SK-N-MC (cell line): ENCODE data around the gene CHRNB1.
A peak's percentile ranks its signal among the peaks of the same experiment; 100 is the strongest.

Source experiments
- DNase-seq: peaks from one replicate; pipeline ENCODE4 v3.0.0-alpha.2; 2011; ENCODE audit warnings: low read depth, low spot score
- H3K27ac ChIP-seq: fragments of 200-600 bp; sonication (generic); 2 replicates; pipeline ENCODE4 v1.5.1; 2016; ENCODE audit warnings: mixed run types
- H3K36me3 ChIP-seq: fragments of 200-600 bp; sonication (generic); 2 replicates; pipeline ENCODE4 v1.6.1; 2017; ENCODE audit warnings: antibody characterized with exemption, low read length, mixed read lengths; ENCODE audit not compliant: insufficient read depth
- H3K4me3 ChIP-seq: fragments of 200-600 bp; sonication (generic); 2 replicates; pipeline ENCODE4 v1.5.1; 2016
- H3K9ac ChIP-seq: fragments of 200-600 bp; sonication (generic); 2 replicates; pipeline ENCODE4 v1.8.0; 2017; ENCODE audit warnings: mixed run types, mixed read lengths; ENCODE audit not compliant: insufficient read length
- H3K9me3 ChIP-seq: fragments of 200-600 bp; sonication (generic); 2 replicates; pipeline ENCODE4 v1.6.1; 2017; ENCODE audit warnings: low read depth, mild to moderate bottlenecking, antibody characterized with exemption, low read length, moderate library complexity, mixed read lengths
- EZH2 ChIP-seq: fragments of 200-600 bp; sonication (generic); IDR thresholded peaks from one replicate; pipeline ENCODE4 v1.6.1; 2017; ENCODE audit warnings: antibody characterized with exemption
- FOXP2 ChIP-seq: optimal IDR thresholded peaks from 2 replicates; pipeline ENCODE3; 2011; ENCODE audit warnings: mild to moderate bottlenecking, moderate library complexity; ENCODE audit not compliant: insufficient read depth; ENCODE audit errors: extremely low read length, control extremely low read depth
- POLR2AphosphoS5 ChIP-seq: IDR thresholded peaks from 2 replicates; pipeline ENCODE4 v1.6.1; 2012; ENCODE audit warnings: mild to moderate bottlenecking, low read depth, low read length, borderline replicate concordance

The CHRNB1 gene

DNA sequence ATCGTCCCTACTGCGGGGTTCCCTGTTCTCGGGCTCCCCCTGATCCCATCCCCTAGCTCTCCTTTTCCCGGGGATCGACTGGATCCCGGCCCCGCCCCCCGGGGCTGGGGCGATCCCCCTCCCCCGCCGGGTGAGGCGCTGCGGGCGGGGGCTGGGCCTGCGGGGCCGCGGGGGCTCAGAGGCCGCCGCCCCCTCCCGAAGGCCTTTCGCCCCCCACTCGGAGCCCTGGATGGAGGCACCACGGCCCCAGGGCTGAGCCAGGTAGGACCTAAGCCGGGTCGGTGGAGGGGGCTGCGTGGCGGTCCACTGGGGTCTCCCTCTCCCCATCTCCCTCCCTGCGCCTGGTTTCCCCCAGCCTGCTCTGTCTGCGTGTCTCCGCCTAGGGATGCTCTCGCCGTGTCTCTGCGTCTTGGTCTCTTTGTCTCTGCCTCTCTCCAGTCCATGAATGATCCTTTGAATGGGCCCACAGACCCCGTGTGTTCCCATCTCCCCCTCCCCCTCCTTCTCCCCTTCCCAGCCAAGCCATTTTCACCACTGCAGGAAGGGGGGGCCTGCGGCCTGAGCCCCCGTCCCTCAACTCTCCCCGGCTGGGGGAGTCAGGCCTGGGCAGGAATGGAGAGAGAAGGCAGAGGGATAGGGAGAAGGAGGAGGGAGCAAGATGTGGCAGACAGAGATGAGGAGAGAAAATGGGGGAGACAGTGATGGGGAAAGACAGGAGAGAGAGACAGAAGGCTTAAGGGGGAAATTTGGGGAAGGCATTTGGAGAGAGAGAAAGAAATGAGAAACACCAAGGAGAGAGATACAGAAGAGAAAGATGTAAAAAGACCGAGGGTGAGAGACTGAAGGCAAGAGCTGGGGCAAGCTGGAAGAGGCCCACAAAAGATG lies 39.3 kb upstream of the CHRNB1 start:
- Histone ChIP-seq H3K27ac (no peak overlapping the region), H3K9me3 (no peaks in the 10 kb centered on the region), H3K4me3 (peak overlapping the region; percentile 95), H3K36me3 (0 out of 2 replicates have a peak, but pooled peaks cover 5% of the 10 kb centered on the region), H3K9ac (peak overlapping the region; percentile 77)
- TF ChIP-seq FOXP2 (no peak), POLR2AphosphoS5 (no peak), EZH2 (no peak)
- DNase-seq = no peak

DNA sequence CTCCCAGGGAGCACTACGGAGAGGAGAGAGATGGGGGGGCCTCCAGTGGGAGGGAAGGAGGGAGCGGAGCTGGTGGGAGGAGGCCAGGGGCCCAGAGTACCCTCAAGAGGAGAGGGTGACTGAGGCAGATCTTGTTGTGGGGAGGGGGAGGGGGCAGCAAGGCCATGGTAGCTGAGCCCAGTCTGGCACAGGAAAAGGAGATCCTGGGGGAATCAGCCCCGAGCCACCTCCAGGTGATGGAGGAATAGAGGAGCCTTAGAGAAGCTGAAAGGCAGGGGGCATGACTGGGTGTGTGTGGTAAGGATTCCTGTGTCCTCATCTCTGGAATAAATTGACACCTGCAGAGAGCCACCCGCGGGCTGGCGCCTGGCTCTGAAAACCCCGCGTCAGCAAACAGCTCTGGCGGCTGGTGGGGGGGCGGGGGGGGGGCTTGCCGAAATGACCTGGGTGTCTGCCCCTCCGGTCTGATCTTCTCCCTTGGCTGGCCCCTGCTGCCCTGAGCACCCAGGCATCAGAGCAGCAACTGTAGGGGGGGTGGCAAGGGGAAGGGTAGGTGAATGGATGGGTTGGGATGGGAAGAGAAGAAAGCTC lies 38.5 kb upstream of the CHRNB1 start:
- Histone ChIP-seq H3K9me3 (no peaks in the 10 kb centered on the region), H3K27ac (no peak overlapping the region), H3K9ac (no peak overlapping the region), H3K4me3 (peak overlapping the region; percentile 95), H3K36me3 (0 out of 2 replicates have a peak, but pooled peaks cover 5% of the 10 kb centered on the region)
- no peak for DNase-seq
- no peak for TF ChIP-seq FOXP2
- no peak for TF ChIP-seq EZH2
- no peak for TF ChIP-seq POLR2AphosphoS5

DNA sequence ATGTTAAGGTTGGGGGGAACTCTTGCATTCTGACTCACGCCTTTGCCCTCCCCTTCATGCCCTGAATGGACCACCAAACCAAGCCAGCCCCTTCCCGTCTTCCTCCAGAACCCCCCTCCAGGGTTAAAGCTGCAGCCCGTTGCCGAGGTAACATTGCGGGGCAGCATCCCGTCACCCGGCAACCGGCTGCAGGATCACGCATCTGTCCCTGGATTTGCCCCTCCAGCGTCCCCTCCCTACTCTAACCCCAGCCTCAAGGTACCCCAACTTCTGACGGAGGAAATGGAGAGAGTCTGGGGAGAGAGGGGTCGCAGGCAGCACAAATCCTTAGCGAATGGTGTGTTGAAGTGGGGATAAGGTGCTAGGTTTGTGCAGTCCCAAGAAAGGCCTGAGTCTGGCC lies 37.8 kb upstream of the CHRNB1 start:
- 0 out of 2 replicates have a peak, but pooled peaks cover 5% of the 10 kb centered on the region for H3K36me3 ChIP-seq
- no peaks in the 10 kb centered on the region for H3K9me3 ChIP-seq
- H3K27ac ChIP-seq = no peak overlapping the region
- H3K4me3 ChIP-seq = no peak overlapping the region
- DNase-seq = no peak
- TF ChIP-seq EZH2 (no peak), FOXP2 (no peak), POLR2AphosphoS5 (no peak)
- H3K9ac ChIP-seq = no peak overlapping the region

DNA sequence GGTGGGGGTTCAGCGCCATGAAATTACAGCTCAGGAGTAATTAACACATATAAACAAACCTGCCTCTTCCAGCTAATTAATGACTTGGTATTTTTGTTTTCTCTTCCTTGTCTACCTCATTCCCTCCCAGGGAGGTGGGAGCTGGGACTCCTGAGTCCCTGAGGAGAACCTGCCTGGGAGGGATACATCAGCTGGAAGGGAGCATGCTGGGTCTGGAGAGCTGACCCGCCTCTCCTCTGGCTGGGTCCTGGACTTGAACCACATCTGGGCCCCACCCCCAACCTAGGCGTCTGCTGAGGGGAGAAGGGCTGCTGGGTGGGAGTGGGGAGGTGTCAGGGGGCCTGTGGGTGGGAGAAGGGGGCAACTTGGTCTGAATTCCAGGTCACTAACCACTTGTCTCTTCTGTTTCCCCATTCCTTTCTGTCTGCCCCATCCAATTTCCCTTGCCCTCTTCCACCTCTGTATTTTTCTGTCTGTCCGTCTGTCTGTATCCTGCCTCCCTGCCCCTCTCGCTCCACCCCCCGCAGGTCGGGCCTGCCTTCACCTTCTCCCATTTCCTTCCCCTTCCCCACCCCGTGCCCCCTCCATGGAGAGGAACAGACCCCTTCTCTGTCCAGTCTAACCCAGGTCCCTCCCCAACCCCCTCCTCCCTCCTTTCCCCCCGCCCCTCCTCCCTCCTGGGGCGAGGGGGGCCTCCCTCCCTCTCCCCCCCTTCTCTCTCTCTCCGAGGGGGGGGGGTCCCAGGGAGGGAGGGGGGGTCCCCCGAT lies 37.2 kb upstream of the CHRNB1 start, which contains the start of gene NLGN2:
NLGN2 (plus strand) TSS at position 361 of the 767 bp plus-strand sequence. CDS start 411 bp downstream, outside the sequence.
- Histone ChIP-seq H3K9ac (no peak within 1 kb of the TSS), H3K36me3 (0 out of 2 replicates have a peak, but pooled peaks cover 5% of the 10 kb centered on the region), H3K4me3 (no peak within 1 kb of the TSS), H3K27ac (no peak within 1 kb of the TSS), H3K9me3 (no peaks in the 10 kb centered on the region)
- no peak for DNase-seq
- no peak for TF ChIP-seq FOXP2
- no peak for TF ChIP-seq POLR2AphosphoS5
- no peak for TF ChIP-seq EZH2

DNA sequence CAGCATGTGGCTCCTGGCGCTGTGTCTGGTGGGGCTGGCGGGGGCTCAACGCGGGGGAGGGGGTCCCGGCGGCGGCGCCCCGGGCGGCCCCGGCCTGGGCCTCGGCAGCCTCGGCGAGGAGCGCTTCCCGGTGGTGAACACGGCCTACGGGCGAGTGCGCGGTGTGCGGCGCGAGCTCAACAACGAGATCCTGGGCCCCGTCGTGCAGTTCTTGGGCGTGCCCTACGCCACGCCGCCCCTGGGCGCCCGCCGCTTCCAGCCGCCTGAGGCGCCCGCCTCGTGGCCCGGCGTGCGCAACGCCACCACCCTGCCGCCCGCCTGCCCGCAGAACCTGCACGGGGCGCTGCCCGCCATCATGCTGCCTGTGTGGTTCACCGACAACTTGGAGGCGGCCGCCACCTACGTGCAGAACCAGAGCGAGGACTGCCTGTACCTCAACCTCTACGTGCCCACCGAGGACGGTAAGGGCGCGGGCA lies 36.6 kb upstream of the CHRNB1 start:
- no peak overlapping the region for H3K4me3 ChIP-seq
- no peak overlapping the region for H3K9ac ChIP-seq
- no peak overlapping the region for H3K27ac ChIP-seq
- no peak for DNase-seq
- no peaks in the 10 kb centered on the region for H3K9me3 ChIP-seq
- no peak for TF ChIP-seq POLR2AphosphoS5
- no peak for TF ChIP-seq FOXP2
- TF ChIP-seq EZH2 = no peak
- H3K36me3 ChIP-seq = 0 out of 2 replicates have a peak, but pooled peaks cover 5% of the 10 kb centered on the region

DNA sequence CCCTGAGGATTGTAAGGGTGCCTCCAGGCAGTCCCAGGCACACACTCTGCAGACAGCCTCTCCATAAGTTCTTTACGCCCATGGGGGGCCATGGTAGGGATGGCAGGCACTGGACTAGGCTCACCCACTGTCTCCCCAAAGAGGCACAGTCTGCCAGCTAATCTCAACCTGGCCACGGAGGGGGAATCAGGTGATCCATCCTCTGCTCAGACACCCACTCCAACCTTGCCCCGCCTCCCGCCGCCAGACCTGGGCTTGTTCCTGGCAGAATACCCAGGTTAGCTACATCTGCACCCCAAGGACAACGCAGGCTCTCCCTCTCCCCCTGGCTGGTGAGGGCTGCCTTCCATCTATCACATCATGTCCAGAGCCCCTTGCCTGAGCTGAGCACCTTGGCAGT lies 36.0 kb upstream of the CHRNB1 start:
- no peak for DNase-seq
- H3K36me3 ChIP-seq = 0 out of 2 replicates have a peak, but pooled peaks cover 5% of the 10 kb centered on the region
- no peaks in the 10 kb centered on the region for H3K9me3 ChIP-seq
- H3K4me3 ChIP-seq = no peak overlapping the region
- no peak overlapping the region for H3K27ac ChIP-seq
- no peak overlapping the region for H3K9ac ChIP-seq
- no peak for TF ChIP-seq FOXP2
- no peak for TF ChIP-seq EZH2
- no peak for TF ChIP-seq POLR2AphosphoS5

DNA sequence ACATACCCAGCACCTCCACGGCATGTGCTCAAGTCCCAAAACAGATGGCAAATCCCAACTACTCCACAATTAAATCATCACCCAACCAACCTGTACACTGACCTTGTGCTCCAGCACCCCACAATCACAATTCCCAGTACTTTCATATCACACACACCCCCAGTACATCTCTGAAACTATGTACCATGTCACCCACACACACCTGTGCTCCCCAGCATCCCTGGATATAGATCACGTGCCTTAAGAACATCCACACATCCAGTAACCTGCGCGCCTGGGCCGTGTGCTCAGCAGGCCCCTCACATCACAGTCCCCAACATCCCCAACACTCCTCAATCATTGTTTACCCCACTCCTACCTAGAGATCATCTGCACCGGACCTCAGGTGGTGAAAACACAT lies 35.1 kb upstream of the CHRNB1 start:
- Histone ChIP-seq H3K36me3 (0 out of 2 replicates have a peak, but pooled peaks cover 5% of the 10 kb centered on the region), H3K9ac (no peak overlapping the region), H3K4me3 (no peak overlapping the region), H3K9me3 (no peaks in the 10 kb centered on the region), H3K27ac (no peak overlapping the region)
- no peak for DNase-seq
- TF ChIP-seq EZH2 (no peak), POLR2AphosphoS5 (no peak), FOXP2 (no peak)
